HG03439 (cell line): Measurements from ENCODE around the gene UBE2K.
"Not testable (repeated sequence)": the region's sequence is repeated elsewhere in the genome, so short reads cannot be mapped to it uniquely, and the experiment has no call there.

ENCODE experiments used
- ATAC-seq: cut with Tn5 transposase; IDR thresholded peaks from one replicate; pipeline ENCODE4 v1.9.1; 2021; ENCODE audit warnings: mild to moderate bottlenecking, moderate library complexity; ENCODE audit not compliant: unreplicated experiment

The UBE2K gene

GRCh38 chr4:39721788-39722187 lies 23.9 kb downstream of the UBE2K start:
- no peak for ATAC-seq

- ATAC-seq = no peak
These were observed 31.6 kb downstream of the UBE2K start for GRCh38 chr4:39729557-39729956.

- ATAC-seq = no peak
These were observed 32.1 kb downstream of the UBE2K start for GRCh38 chr4:39730072-39730471.

- ATAC-seq = no peak
These were observed 34.0 kb downstream of the UBE2K start for GRCh38 chr4:39731908-39732307.

- ATAC-seq = no peak
These were observed 34.8 kb downstream of the UBE2K start for GRCh38 chr4:39732728-39733127.

GRCh38 chr4:39739591-39739990 lies 41.7 kb downstream of the UBE2K start:
- not testable (repeated sequence) for ATAC-seq

- no peak for ATAC-seq
These were observed 43.5 kb downstream of the UBE2K start for GRCh38 chr4:39741401-39741800.

- ATAC-seq = no peak
These were observed 48.0 kb downstream of the UBE2K start for GRCh38 chr4:39745920-39746319.

- no peak for ATAC-seq
These were observed 52.3 kb downstream of the UBE2K start for GRCh38 chr4:39750216-39750615.

GRCh38 chr4:39754309-39754708 lies 56.4 kb downstream of the UBE2K start:
- ATAC-seq = no peak

- ATAC-seq = no peak
These were observed 58.2 kb downstream of the UBE2K start for GRCh38 chr4:39756159-39756558.

- no peak for ATAC-seq
These were observed 60.2 kb downstream of the UBE2K start for GRCh38 chr4:39758176-39758575.

- ATAC-seq = no peak
These were observed 61.6 kb downstream of the UBE2K start for GRCh38 chr4:39759569-39759968.

- no peak for ATAC-seq
These were observed 63.2 kb downstream of the UBE2K start for GRCh38 chr4:39761005-39761667.

- peak; percentile 53 for ATAC-seq
These were observed 66.0 kb downstream of the UBE2K start for GRCh38 chr4:39763714-39764572.

- ATAC-seq = no peak
These were observed 72.1 kb downstream of the UBE2K start for GRCh38 chr4:39770005-39770404.

GRCh38 chr4:39770471-39770870 lies 72.5 kb downstream of the UBE2K start:
- no peak for ATAC-seq

GRCh38 chr4:39770969-39771724 lies 73.2 kb downstream of the UBE2K start:
- ATAC-seq = no peak

- not testable (repeated sequence) for ATAC-seq
These were observed 84.1 kb downstream of the UBE2K start for GRCh38 chr4:39781988-39782387.

GRCh38 chr4:39785083-39785482 lies 87.1 kb downstream of the UBE2K start:
- no peak for ATAC-seq

- no peak for ATAC-seq
These were observed 88.9 kb downstream of the UBE2K start for GRCh38 chr4:39786838-39787237.

GRCh38 chr4:39792128-39792527 lies 94.2 kb downstream of the UBE2K start:
- ATAC-seq = no peak
